ENCODE measurements around the gene GPR39.

Gene GPR39

GRCh38 chr2:132618734-132619133, 202.1 kb downstream of the GPR39 start:
- ChIA-PET POLR2A (no interaction called here), CTCF (interaction anchor here (0.7 kb wide), 1 partner anchor 32 kb away, joined by 3 read pairs; no protein-coding TSS in a partner anchor)
- H3K4me3 ChIP-seq (ENCODE audit: low read depth, low read length): no peak overlapping the region
- no peak for TF ChIP-seq CTCF (IDR thresholded peaks at IDR 0.05; ENCODE audit: insufficient read depth, low read length, missing control alignments)
- no peak for DNase-seq (ENCODE audit: low read depth, low spot score)

GRCh38 chr2:132620115-132620514, 203.5 kb downstream of the GPR39 start:
- H3K4me3 ChIP-seq (ENCODE audit: low read depth, low read length): no peak overlapping the region
- CTCF ChIA-PET: interaction anchor here (1.2 kb wide), 1 partner anchor 31 kb away, joined by 3 read pairs; no protein-coding TSS in a partner anchor
- no peak for TF ChIP-seq CTCF (IDR thresholded peaks at IDR 0.05; ENCODE audit: insufficient read depth, low read length, missing control alignments)
- POLR2A ChIA-PET: no interaction called here
- no peak for DNase-seq (ENCODE audit: low read depth, low spot score)

- CTCF ChIA-PET: no interaction called here
- POLR2A ChIA-PET: no interaction called here
- no peak for DNase-seq (ENCODE audit: low read depth, low spot score)
- no peak for TF ChIP-seq CTCF (IDR thresholded peaks at IDR 0.05; ENCODE audit: insufficient read depth, low read length, missing control alignments)
- no peak overlapping the region for H3K4me3 ChIP-seq (ENCODE audit: low read depth, low read length)
Measured at GRCh38 chr2:132621131-132621875, 204.7 kb downstream of the GPR39 start.

- DNase-seq (ENCODE audit: low read depth, low spot score): peak; percentile 28
- no peak overlapping the region for H3K4me3 ChIP-seq (ENCODE audit: low read depth, low read length)
- POLR2A ChIA-PET: interaction anchor here (0.6 to 1.3 kb wide), 3 partner anchors 12 to 1142 kb away, joined by 3 to 5 read pairs (median 3); no protein-coding TSS in a partner anchor
- CTCF ChIA-PET: interaction anchor here (1.0 to 1.6 kb wide), 2 partner anchors 28 to 46 kb away, joined by 3 to 4 read pairs; no protein-coding TSS in a partner anchor
- TF ChIP-seq CTCF (IDR thresholded peaks at IDR 0.05; ENCODE audit: insufficient read depth, low read length, missing control alignments): no peak
Measured at GRCh38 chr2:132623096-132623839, 206.7 kb downstream of the GPR39 start.

- ChIA-PET CTCF (interaction anchor here (1.3 kb wide), 1 partner anchor 80 kb away, joined by 5 read pairs; no protein-coding TSS in a partner anchor), POLR2A (no interaction called here)
- no peak for TF ChIP-seq CTCF (IDR thresholded peaks at IDR 0.05; ENCODE audit: insufficient read depth, low read length, missing control alignments)
- H3K4me3 ChIP-seq (ENCODE audit: low read depth, low read length): no peak overlapping the region
- no peak for DNase-seq (ENCODE audit: low read depth, low spot score)
Measured at GRCh38 chr2:132627536-132627935, 210.9 kb downstream of the GPR39 start.

GRCh38 chr2:132632000-132632649, 215.5 kb downstream of the GPR39 start:
- TF ChIP-seq CTCF (IDR thresholded peaks at IDR 0.05; ENCODE audit: insufficient read depth, low read length, missing control alignments): no peak
- no peak overlapping the region for H3K4me3 ChIP-seq (ENCODE audit: low read depth, low read length)
- CTCF ChIA-PET: no interaction called here
- DNase-seq (ENCODE audit: low read depth, low spot score): no peak
- POLR2A ChIA-PET: no interaction called here
